ENCODE data around the gene TASOR2. TPM values are rescaled to one million over a fixed set of nuclear protein-coding genes. Genes with fewer than 3 reads are reported as not detected.

The TASOR2 gene
- total RNA-seq, 6 experiments from 2014 or later: 59.9 to 72.2 (median 62.1) TPM

Other genes starting within 250 kb of the TASOR2 start
- not detected for gene CALML5, start 185.3 kb upstream of the TASOR2 start, total RNA-seq (2021; fragmentation: NEBNext Ultra II Directional; extraction: Animal tissue kit (Norgen Biotek cat#: 25700))
- gene CALML3, start 159.9 kb upstream of the TASOR2 start, total RNA-seq (2021; fragmentation: NEBNext Ultra II Directional; extraction: Animal tissue kit (Norgen Biotek cat#: 25700)): not detected
- 10 to 100 TPM in 1 of 6 experiments, 1 to 10 TPM in 5; 7.8 to 10.1 (median 9.1) TPM for gene ASB13, start 18.2 kb upstream of the TASOR2 start, total RNA-seq (2021; fragmentation: NEBNext Ultra II Directional; extraction: Animal tissue kit (Norgen Biotek cat#: 25700))
- gene GDI2, start 128.6 kb downstream of the TASOR2 start, total RNA-seq (2021; fragmentation: NEBNext Ultra II Directional; extraction: Animal tissue kit (Norgen Biotek cat#: 25700)): 100 to 1,000 TPM; 248 to 267 (median 259) TPM
- 1 to 10 TPM; 4.7 to 6.7 (median 5.5) TPM for gene ANKRD16, start 205.1 kb downstream of the TASOR2 start, total RNA-seq (2021; fragmentation: NEBNext Ultra II Directional; extraction: Animal tissue kit (Norgen Biotek cat#: 25700))
- gene FBH1, start 205.4 kb downstream of the TASOR2 start, total RNA-seq (2021; fragmentation: NEBNext Ultra II Directional; extraction: Animal tissue kit (Norgen Biotek cat#: 25700)): 10 to 100 TPM; 60.1 to 69.8 (median 64.2) TPM